ENCODE measurements around the gene TSEN54.

TSEN54 gene

DNA sequence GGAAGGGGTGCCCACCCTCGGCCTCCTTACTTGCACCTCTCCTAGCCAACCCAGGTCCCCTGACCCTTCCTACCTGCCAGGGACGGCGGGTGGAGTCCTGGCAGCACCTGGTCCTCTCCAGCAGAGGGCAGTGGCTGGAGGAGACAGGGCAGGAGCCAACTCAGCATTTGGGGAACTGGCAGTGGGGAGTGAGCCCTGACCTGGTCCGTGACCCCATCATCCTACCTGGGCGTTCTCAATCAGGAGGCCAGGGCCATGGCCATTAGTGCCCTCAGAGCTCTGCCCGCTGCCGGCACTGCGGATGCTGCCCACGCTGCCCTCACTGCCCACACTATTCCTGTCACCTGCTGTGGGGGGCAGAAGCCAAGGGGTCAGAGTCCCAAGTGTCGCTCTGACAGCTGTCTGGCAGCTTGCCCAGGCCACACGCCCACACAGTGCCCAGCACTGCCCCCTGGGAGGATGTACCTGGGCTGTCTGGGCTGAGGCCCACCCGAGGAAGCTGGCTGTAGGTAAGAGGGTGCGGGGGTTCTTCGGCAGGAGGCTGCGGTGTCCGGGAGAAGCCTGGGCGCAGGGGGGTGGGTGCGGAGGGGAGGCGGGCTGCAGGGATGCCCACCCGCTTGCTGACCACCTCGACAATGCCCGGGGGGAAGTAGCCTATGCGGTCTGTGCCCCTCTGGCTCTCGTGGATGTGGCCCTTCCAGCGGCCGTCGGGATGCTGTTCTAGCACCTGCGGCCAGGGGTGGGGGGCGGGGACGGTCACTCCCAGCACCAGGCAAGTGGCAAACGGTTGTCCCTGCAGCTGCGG lies 11.8 kb upstream of the TSEN54 start:
- DNase-seq: peak; percentile 33

DNA sequence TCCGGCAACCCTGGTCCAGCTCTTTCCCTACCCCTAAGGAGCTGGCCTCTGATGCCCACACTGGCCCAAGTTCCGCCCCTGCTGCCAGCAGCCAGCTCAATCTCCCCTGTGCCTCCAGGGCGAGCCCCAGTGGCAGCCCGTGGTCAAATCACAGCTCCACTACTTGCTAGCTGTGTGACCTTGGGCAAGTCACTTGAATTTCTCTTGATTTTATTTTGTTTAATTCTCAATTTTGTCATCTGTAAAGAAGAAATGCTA lies 11.2 kb upstream of the TSEN54 start:
- no peak for DNase-seq

DNA sequence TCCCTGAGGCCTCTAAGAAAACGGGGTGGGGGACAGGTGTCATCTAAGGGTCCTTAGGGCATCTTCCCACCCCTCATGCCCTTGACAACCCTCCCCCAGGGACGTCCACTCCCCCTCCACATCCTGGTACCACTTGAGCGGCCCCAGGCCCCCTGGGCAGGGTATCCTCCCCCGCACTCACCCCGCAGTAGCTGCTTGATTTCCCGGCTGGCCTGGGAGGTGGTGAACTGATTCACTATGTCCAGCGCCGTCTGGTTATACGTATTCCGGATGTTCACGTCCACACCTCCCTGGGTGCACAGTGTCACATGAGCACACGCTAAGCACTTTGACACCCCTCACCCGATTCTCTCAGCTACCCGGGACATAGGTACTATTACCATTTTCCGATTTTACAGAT lies 10.7 kb upstream of the TSEN54 start:
- DNase-seq: no peak

DNA sequence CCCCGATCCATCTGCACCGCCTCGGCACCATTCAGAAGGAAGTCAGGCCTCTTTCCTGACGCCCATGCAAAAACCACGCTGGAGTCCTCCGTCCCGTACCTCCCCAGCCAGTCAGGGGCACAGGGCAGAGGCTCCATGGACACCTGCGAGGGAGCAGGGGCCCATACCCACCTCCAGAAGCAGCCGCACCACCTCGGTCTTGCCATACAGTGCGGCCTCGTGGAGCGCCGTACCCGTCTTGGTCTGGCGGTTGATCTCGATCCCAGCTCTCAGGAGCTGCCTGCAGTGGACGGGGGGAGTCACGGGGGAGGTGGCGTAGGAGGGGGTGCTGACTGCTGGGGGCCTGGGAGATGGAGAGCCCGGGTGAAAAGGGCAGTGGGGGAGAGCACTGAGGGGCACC lies 10.2 kb upstream of the TSEN54 start:
- no peak for DNase-seq

DNA sequence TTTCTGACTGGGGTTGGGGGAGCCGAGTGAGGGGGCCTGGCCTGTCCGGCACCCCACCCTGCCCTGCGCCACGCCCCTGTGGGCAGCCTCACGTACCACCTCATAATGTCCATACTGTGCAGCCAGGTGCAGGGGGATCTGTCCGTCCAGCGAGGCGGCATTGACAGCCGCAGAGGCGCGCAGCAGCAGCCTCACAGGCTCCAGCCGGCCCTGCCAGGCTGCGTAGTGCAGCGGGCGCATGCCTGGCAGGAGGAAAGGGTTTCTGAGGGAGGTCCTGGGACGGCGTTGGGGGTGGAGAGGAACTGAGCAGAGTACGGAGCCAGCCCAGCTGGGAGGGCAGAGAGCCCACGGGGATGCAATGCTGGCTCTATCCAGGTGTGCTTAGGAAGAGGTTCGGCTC lies 9.4 kb upstream of the TSEN54 start:
- no peak for DNase-seq

DNA sequence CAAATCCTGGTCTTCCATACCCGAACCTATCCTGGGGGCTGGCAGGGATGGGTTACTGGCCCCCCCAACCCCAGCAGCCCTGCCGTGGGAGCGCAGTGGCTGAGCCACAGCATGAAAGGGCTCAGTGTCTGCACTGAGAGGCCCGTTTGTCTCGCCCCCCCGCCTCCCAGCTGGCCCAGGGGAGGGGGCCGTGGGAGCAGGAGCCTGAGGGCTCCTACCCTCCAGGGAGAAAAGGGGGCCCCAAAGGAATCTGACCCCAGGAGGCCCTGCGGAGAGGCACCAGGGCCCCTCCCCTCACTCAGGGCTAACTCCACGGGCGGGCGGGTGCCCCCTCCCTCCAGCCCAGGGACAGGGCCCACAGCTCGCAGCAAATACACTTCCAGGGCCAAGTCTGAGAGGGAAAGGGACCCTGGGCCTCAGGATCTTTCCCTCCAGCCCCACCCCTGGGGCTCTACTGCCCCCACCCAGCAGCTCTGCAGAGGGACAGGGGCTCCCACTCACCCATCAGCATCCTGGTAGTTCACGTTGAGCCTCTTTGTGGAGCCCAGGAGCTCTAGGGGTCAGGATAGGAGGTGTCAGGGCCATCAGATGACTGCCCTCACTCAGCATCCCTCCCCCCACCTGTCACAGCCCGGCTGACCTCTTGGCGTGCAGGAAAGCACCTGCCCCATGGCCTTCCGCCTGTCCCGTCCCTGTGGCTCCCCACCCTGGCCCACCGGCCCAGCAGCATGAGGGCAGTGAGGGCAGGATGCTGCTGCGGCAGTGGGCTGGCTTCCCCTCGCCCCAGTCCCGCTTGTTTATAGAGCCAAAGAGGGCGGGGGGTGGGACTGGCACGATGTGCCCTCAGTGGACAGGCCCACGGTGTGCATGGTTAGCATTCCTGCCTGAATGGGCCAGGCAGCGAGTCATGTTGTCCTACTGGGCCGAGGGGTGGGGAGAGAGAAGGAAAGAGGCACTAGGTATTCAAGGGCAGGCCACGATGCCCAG lies 8.3 kb upstream of the TSEN54 start:
- DNase-seq: no peak

DNA sequence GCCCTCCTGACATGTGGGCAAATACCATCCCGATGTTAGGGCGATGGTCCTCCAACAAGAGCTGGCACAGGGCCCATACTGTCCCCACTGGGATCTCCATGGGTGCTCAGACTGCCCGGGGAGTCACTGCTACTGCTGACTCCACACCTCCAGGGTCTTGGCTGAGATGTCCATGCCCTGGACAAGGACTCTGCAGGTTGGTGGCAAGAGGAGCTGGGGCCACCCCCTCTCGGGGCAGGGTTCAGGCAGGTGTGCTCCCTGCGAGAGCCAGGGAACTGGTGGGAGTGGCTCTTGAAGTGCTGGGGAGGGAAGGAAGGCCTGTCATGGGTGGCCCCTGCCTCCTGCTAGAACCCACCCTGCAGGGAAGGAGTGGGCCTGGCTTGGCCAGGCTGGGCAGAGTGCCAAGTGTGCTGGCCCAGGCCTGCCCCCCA lies 7.4 kb upstream of the TSEN54 start:
- no peak for DNase-seq

DNA sequence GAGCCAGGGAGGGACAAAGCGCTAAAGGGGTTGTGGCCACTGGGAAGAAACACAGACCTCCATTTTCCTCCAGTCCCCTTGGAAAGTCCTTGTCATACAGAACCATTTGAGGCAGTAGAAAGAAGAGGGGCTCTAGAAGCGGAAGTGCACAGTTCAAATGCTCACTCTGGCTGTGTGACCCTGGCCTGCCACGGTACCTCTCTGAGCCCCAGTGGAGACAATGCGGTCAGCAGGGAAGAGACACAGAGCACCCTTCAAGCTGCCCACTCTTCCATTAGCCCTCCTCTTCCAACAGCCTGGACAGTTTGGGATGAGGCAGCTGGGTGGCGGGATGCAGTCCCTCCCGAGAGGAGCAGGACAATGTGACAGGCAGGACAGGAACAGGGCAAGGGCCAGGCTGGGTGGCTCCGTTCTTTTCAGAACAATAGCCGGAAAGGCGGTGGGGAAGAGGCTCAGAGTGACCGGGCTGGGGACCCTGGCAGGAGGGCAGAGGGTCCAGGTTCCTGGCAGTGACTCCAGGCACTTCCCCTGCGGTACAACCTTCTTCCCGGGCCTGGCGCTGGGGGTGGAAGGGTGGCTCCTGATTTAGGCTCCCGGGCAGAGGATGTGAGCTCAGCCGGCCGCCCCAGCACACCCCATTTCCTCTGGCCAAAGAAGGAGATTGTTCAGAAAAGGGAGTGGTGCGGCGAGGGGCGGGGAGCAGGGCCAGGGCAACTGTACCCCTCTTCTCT lies 6.6 kb upstream of the TSEN54 start:
- no peak for DNase-seq

DNA sequence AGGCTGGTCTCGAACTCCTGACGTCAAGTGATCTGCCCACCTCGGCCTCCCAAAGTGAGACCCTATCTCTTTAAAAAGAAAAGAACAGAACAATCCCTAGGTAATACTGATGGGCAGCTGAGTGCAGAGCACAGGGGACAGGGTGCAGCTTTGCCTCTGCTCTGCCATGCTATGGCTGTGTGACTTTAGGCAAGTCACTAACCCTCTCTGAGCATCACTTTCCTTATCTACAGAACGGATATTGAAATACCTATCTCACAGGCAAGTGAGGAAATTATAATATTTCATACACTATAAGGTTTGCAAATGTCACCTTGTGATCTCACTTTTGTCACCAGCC lies 5.1 kb upstream of the TSEN54 start:
- no peak for DNase-seq

DNA sequence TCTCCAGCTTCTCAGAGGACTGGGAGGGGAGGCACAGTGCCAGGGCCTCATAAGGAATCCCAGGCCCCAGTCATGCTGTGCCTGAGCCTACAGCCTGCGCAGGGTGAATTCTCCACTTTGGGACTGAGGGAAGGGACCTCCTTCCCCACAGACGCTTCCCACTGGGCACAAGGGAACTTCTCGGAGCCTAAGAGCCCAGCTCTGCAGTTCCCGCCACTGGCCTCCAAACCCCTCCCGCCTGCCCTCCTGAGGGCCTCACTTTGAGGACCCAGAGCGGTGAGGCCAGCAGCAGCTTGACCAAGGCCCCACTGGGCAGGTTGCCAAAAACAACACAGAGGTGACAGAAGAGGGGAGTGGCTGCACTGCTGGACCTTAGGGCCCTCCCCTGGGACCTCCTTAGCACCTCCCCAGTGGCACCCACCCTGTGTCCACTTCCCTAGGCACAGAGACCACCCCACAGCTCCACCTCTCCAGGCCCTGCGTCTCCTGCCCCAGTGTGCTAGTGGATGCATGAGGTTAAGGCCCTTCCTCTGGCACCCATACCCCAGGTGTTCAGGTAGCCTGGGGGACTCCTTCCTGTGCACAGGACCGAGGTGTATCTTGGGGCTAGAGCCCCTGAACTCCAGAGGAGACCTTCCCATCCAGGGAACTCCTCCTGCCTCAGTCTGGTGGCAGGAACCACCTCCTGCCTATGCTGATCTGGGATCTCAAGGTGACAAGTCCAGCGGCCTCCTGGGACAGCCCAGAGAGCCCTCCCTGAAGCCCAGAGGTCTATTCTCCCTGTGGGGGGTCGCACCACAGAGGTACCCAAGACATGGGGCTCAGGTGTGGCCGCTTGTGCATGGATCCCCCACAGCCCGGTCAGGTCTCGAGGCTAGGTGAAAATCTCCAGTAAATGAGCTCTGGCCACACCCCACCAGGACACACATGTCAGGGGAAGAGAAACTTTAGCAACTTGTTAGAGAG lies 4.4 kb upstream of the TSEN54 start:
- no peak for DNase-seq

DNA sequence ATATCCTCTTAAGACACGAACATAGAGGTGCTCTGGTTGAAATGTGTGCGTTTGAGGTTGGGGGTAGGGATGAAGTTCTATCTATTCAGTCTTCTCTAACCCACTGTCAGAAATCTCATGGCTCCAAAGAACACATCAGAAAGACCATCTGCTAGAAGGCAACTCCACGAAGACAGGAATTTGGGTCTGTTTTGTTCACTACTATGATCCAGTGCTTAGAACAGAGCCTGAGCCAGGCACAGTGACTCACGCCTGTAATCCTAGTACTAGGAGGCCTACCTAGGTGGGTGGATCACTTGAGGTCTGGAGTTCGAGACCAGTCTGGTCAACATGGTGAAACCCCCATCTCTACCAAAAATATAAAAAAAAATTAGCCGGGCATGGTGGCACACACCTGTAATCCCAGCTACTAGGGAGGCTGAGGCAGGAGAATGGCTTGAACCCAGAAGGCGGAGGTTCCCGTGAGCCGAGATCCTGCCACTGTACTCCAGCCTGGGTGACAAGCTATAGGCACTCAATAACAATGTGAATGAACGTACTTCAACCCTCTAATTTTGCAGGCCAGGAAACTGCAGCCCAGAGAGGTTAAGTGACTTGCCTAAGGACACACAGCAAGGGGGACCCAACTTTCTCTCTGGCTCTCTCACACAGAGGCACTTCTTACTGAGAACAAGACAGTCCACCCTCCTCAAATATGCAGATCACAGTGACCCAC lies 3.2 kb upstream of the TSEN54 start:
- no peak for DNase-seq

DNA sequence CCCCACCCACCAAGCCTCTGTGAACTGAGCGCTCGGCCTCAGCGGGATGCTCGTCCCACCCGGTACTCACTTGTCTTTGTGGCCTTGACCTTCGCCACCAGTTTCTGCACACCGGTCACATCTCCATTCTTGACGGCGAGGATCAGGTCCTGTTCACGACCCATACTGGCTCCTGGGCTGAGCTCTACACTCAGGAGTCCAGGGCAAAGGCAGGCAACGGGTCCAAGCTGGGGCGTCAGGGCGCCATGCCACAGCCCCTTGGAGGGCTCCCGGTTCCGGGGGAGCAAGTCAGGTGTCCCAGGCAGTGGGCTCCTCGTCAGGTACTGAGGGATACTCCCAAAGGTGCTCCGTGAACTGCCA lies 2.7 kb upstream of the TSEN54 start:
- no peak for DNase-seq

DNA sequence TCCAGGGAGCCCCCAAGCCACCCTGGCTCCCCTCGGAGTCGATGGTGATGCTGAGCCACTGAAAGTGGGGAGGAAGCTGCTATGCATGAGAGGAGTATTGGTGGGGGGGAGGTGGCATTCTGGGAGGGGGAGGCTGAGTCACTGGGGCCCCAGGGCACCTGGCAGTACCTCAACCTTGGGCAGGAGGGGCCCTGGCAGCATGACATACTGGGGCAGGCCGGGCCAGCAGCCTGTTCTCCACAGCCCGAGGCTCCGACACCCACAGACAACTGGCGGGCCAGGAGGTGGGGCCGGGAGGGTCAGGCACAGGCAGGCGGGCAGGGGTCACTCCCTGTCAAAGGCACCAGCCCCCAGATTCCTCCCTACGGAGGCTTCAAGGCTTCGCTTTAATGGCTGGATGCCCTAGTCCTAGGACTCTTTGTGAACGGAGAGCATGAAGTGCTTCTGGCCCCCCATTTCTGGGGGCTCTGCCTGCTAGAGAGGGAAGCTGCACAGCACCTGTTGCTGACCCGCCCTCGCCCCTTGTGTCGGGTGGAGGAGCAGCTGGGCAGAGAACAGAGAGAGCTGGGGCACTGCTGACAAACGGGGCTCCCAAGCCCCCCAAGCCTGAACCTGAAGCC lies 1.9 kb upstream of the TSEN54 start:
- DNase-seq: no peak

DNA sequence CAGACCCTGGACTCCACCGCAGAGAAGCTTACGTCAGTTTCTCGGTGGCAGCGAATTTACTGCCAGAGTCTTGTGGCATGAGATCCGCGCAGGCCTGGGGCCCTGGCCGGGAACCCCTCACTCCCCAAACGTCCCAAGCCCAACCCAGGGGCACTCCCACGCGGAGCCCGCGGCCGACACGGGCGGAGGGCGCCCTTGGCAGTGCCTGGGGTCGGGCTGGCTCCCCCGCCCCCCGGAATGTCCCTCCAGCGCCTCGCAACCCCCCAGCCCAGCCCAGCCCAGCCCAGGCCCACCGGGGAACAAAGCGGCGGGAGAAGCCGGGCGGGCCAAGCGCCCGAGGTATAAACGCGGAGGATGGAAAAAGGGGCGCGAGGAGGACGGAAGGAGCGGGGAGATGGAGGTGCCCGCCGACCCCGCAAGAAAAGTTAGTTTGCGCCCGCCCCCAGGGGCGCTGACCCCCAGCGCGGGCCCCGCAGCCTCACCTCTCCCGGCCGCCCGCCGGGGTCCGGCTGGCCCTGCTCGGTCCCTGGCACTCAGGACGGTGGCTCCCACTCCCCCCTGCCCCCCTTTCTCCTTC lies 1.3 kb upstream of the TSEN54 start:
- DNase-seq: peak; percentile 56

DNA sequence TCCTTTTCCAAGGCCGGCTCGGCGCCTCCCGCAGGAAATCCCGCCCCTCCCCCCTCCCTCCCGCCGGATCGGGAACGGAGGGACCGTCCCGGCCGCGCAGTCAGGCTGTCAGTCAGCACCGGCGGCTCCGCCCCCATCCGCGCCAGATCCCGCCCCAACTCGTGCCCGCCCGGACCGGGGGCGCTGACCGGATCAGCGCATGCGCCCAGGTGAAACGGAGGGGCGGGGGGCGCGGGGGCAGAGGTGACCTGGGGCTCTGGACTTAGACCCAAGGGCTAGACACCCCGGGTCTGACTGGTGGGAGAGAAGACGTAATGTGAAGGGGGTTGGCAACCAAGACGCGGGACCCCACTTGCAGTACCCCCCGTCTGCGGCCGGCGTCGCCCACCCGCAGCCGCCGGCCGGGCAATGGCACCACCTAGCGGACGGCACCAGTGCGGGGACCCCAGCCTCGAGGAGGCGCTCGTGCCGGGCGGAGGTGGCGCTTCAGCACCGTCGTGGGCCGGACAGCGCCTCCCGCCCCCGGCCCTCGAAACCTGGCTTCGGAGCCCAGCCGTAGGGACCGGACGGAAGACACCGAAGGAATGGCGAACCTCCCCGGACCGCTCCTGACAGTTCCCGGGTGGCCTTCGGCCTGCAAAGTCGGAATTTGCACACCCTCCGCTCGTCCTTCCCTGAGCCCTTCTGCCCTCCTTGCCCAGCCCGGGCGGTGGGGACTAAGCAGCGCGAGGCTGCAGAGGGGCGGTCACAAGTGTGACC lies 653 bp upstream of the TSEN54 start, which contains the start of gene CASKIN2:
CASKIN2 (minus strand) TSS at position 42 of the 759 bp plus-strand sequence. CDS start 1,733 bp downstream, outside the sequence.
- peak; percentile 97 for DNase-seq

DNA sequence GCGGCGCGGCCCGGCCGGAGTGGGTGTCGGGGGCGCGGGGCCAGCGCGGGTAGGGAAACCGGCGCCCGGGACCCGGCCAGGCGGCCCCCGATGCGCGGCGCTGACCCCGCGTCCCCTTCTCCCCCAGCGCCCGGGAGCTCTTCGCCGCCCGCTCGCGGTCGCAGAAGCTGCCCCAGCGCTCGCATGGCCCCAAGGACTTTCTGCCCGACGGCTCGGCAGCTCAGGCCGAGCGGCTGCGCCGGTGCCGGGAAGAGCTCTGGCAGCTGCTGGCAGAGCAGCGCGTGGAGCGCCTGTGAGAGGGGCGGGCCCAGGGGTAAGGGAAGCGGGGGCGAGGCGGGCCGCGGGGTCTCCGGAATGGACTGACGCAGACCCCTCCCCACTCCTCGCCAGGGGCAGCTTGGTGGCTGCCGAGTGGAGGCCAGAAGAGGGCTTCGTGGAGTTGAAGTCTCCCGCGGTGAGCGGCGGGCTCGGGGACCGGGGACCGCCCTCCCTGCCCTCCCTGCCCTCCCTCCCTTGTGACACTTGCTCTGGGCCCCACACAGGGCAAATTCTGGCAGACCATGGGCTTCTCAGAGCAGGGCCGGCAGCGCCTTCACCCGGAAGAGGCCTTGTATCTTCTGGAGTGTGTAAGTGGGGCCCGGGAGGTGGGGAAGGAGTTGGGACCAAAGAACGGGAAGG lies 430 bp downstream of the TSEN54 start:
- peak; percentile 59 for DNase-seq

DNA sequence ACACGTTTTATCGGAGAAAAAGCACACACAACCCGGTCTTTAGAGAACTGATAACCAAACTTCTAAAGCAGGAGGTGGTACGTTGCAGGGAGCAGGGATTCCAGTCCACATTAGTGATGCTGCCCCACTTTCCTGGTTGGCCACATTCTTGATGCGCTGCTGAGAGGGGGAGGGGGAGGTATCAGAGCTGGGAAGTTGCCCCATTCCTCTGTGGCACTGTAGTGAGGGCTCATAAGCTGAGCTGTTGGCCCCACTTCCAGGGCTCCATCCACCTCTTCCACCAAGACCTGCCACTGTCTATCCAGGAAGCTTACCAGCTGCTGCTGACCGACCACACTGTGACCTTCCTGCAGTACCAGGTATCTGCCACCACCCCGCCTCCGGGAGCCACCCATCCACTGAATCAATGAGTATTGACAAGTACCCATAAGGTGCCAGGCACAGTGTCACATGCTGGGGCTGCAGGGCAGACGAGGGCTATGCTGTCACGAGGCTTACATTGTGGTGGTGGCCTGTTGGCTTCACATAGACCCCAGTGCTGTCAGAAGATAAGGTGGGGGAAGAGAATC lies 1.1 kb downstream of the TSEN54 start:
- DNase-seq: peak; percentile 50

DNA sequence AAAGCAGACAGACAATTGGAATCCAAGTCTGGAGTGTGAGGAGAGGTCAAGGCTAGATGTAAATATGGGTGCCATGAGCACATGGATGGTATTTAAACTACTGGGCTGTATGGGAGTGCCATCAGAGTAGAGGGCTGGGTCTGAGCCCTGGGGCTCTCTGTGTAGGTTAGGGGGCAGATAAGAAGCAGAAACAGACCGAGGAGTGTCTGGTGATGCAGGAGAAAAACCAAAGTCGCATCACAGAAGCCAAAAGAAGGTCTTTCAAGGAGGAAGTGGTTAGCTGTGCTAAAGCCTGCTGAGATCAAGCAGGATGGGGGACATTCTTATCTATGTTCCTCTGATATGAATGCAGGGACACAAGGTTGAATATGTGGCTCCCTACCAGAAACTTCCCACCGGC lies 1.9 kb downstream of the TSEN54 start:
- DNase-seq: no peak

DNA sequence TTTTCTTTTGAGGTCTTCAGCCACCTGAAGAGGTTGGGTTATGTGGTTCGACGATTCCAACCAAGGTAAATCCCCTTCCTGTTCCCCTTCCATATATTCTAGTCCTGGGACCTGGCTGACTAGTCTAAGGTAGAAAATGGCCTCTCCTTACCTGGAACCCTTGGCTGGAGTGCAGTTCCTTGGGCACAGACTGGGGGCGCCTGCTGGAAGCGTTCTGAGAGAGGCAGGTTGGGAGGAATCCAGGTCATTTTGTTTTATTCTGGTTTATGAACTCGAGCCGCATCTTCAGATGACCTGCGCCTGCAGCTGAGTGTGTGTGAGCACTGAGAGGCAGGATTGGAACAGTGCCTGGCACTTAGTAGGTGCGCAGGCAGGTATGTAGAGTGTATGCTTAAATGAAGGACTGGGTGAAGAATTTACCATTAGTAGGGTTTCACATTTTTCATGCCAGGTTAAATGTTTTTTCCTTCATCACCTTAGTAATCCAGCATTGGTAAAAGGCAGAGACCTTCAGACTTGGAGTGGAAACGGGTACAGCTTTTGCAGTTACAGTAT lies 2.7 kb downstream of the TSEN54 start:
- DNase-seq: no peak

Measured in NCI-H82 (cell line).